22Rv1 (cell line): ENCODE results near the gene TTC13.

Experiments
- CTCF ChIP-seq: fragments of 450-650 bp; IDR thresholded peaks from 2 replicates; pipeline ENCODE4 v1.5.1; 2017; ENCODE audit warnings: mild to moderate bottlenecking
- ZFX ChIP-seq: fragments of 450-650 bp; IDR thresholded peaks from 2 replicates; pipeline ENCODE4 v1.6.1; 2017; ENCODE audit warnings: antibody characterized with exemption, borderline replicate concordance

- TF ChIP-seq CTCF = no peak
- no peak for TF ChIP-seq ZFX
Observed at GRCh38 chr1:230877924-230878590, 100.6 kb downstream of the TTC13 start.
